Measurements from ENCODE around the gene ZNF732. TPM values are rescaled to one million over a fixed set of nuclear protein-coding genes. Genes with fewer than 3 reads are reported as not detected.

The ZNF732 gene
- total RNA-seq, 1 experiment from 2014 or later, result not detected

DNA sequence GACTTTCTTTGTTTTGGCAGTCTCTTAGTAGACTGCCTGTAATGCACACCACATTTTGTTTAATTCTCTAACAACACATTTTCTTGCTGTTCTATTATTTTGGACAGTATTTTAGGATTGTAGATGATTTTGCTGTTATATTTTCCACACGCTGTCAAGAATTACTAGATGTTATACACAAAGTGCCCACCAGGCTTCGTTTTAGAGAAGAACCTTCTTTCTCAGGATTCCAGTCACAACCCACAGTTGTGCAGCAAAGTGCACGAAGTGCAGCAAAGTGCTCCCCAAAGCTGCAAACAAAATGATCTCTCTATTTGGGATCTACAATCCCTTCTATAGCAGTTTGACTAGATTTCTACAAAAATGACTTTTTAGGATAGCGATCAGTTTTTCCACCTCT, 34.7 kb upstream of the ZNF732 start:
- DNase-seq (ENCODE audit: low read depth, low spot score), result no peak
- no peak overlapping the region for H3K9ac ChIP-seq (ENCODE audit: low read length)
- H3K9me3 ChIP-seq (ENCODE audit: control insufficient read depth in 1 of 2, insufficient read depth in 1 of 2, low read depth in 1 of 2, low read length in 2 of 2), result peaks cover 0 to 7% of the 10 kb centered on the region in 2 experiments; a peak in 2 of 4 replicates
- no peaks in the 10 kb centered on the region for H3K79me2 ChIP-seq (ENCODE audit: insufficient read depth, low read length)
- TF ChIP-seq ZNF274 (IDR thresholded peaks at IDR 0.05; ENCODE audit: low read depth, low read length) (no peak), CBX3 (IDR thresholded peaks at IDR 0.05; ENCODE audit: low read depth) (no peak), ZFX (IDR thresholded peaks at IDR 0.05) (no peak), SRF (IDR thresholded peaks at IDR 0.05; ENCODE audit: low read depth) (no peak), POLR2A (IDR thresholded peaks at IDR 0.05; ENCODE audit: borderline replicate concordance, extremely low read depth, insufficient read depth, insufficient read length) (no peak), JUND (IDR thresholded peaks at IDR 0.05) (no peak), ZBTB33 (IDR thresholded peaks at IDR 0.05; ENCODE audit: extremely low read depth, insufficient replicate concordance, low read length) (no peak), ELF1 (IDR thresholded peaks at IDR 0.05; ENCODE audit: borderline replicate concordance, low read depth) (no peak), EGR1 (IDR thresholded peaks at IDR 0.05; ENCODE audit: low read depth) (no peak), RAD21 (IDR thresholded peaks at IDR 0.05; ENCODE audit: low read depth) (no peak), POLR2AphosphoS5 (IDR thresholded peaks at IDR 0.05; ENCODE audit: low read depth, low read length) (no peak), EZH2 (IDR thresholded peaks at IDR 0.05) (no peak), CEBPB (IDR thresholded peaks at IDR 0.05; ENCODE audit: low read depth) (no peak), SIN3A (IDR thresholded peaks at IDR 0.05; ENCODE audit: low read depth) (no peak), EZH2phosphoT487 (IDR thresholded peaks at IDR 0.05; ENCODE audit: borderline replicate concordance) (no peak)
- TF ChIP-seq, protein P1, sequence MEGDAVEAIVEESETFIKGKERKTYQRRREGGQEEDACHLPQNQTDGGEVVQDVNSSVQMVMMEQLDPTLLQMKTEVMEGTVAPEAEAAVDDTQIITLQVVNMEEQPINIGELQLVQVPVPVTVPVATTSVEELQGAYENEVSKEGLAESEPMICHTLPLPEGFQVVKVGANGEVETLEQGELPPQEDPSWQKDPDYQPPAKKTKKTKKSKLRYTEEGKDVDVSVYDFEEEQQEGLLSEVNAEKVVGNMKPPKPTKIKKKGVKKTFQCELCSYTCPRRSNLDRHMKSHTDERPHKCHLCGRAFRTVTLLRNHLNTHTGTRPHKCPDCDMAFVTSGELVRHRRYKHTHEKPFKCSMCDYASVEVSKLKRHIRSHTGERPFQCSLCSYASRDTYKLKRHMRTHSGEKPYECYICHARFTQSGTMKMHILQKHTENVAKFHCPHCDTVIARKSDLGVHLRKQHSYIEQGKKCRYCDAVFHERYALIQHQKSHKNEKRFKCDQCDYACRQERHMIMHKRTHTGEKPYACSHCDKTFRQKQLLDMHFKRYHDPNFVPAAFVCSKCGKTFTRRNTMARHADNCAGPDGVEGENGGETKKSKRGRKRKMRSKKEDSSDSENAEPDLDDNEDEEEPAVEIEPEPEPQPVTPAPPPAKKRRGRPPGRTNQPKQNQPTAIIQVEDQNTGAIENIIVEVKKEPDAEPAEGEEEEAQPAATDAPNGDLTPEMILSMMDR (IDR thresholded peaks at IDR 0.05 in 2 of 3, conservative IDR thresholded peaks at IDR 0.05 in 1 of 3; ENCODE audit: borderline replicate concordance in 1 of 3, insufficient read depth in 1 of 3, low read depth in 2 of 3, low read length in 2 of 3), result no peak; a peak in 1 of 6 replicates
- TF ChIP-seq, protein P2, sequence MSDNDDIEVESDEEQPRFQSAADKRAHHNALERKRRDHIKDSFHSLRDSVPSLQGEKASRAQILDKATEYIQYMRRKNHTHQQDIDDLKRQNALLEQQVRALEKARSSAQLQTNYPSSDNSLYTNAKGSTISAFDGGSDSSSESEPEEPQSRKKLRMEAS (IDR thresholded peaks at IDR 0.05), result no peak
- ChIA-PET RAD21 (ENCODE audit: low non-redundant PET in 1 of 2, low total read pairs in 2 of 2, uncharacterized antibody in 2 of 2, unreplicated experiment in 2 of 2) (no interaction called here), POLR2A (no interaction called here), CTCF (no interaction called here)
- ATAC-seq, result no peak
- H3K27ac ChIP-seq (ENCODE audit: low read depth, low read length), result no peak overlapping the region
- no peak overlapping the region for H3K4me2 ChIP-seq (ENCODE audit: low read length)
- no peaks in the 10 kb centered on the region for H3K4me1 ChIP-seq (ENCODE audit: control insufficient read depth in 1 of 2, insufficient read depth in 2 of 2, low read length in 2 of 2)
- no TSS peak for BruUV-seq (replicated peaks)
- no peaks in the 10 kb centered on the region for H4K20me1 ChIP-seq (ENCODE audit: insufficient read depth)
- H2AFZ ChIP-seq (ENCODE audit: low read depth, low read length, poor library complexity, severe bottlenecking), result no peak overlapping the region
- no peaks in the 10 kb centered on the region for H3K27me3 ChIP-seq (ENCODE audit: insufficient read depth, low read length)
- no peak overlapping the region for H3K4me3 ChIP-seq (replicated peaks in 1 of 2; ENCODE audit: low read depth in 1 of 2, low read length in 2 of 2)
- H3K36me3 ChIP-seq (ENCODE audit: control insufficient read depth in 1 of 2, insufficient read depth in 2 of 2, low read length in 2 of 2), result no peaks in the 10 kb centered on the region
- no peaks in the 10 kb centered on the region for H3K9me2 ChIP-seq (ENCODE audit: insufficient read depth)
- intact Hi-C loops (cut with micrococcal nuclease), result no loop called here

Measured in HCT116 (cell line).